HG03039 (cell line): ENCODE measurements around the gene MRTFA.
A peak's percentile ranks its signal among the peaks of the same experiment; 100 is the strongest.

Source experiments
- ATAC-seq: cut with Tn5 transposase; IDR thresholded peaks from one replicate; pipeline ENCODE4 v1.9.1; 2021; ENCODE audit warnings: mild to moderate bottlenecking, moderate library complexity; ENCODE audit not compliant: unreplicated experiment

The MRTFA gene

GRCh38 chr22:40473703-40474102, 162.8 kb downstream of the MRTFA start:
- no peak for ATAC-seq

- no peak for ATAC-seq
Measured at GRCh38 chr22:40472579-40472978, 163.9 kb downstream of the MRTFA start.

- ATAC-seq = no peak
Measured at GRCh38 chr22:40472051-40472450, 164.5 kb downstream of the MRTFA start.

GRCh38 chr22:40469181-40469580, 167.3 kb downstream of the MRTFA start:
- ATAC-seq = no peak

- no peak for ATAC-seq
Measured at GRCh38 chr22:40468616-40469015, 167.9 kb downstream of the MRTFA start.

GRCh38 chr22:40466976-40467375, 169.5 kb downstream of the MRTFA start:
- no peak for ATAC-seq

- ATAC-seq = no peak
Measured at GRCh38 chr22:40463683-40464082, 172.8 kb downstream of the MRTFA start.

GRCh38 chr22:40463017-40463631, 173.4 kb downstream of the MRTFA start:
- no peak for ATAC-seq

- no peak for ATAC-seq
Measured at GRCh38 chr22:40462195-40462984, 174.1 kb downstream of the MRTFA start.

GRCh38 chr22:40453671-40454070, 182.8 kb downstream of the MRTFA start:
- ATAC-seq = no peak

- ATAC-seq = no peak
Measured at GRCh38 chr22:40452730-40453487, 183.6 kb downstream of the MRTFA start.

GRCh38 chr22:40451210-40451609, 185.3 kb downstream of the MRTFA start:
- no peak for ATAC-seq

GRCh38 chr22:40450616-40451015, 185.9 kb downstream of the MRTFA start:
- ATAC-seq = no peak

GRCh38 chr22:40449676-40450035, 186.9 kb downstream of the MRTFA start:
- no peak for ATAC-seq

- no peak for ATAC-seq
Measured at GRCh38 chr22:40446203-40446602, 190.3 kb downstream of the MRTFA start.

- no peak for ATAC-seq
Measured at GRCh38 chr22:40444178-40444831, 192.2 kb downstream of the MRTFA start.

- ATAC-seq = no peak
Measured at GRCh38 chr22:40443732-40444131, 192.8 kb downstream of the MRTFA start.

- no peak for ATAC-seq
Measured at GRCh38 chr22:40441761-40442390, 194.6 kb downstream of the MRTFA start.

GRCh38 chr22:40436505-40437431, 199.8 kb downstream of the MRTFA start:
- peak; percentile 49 for ATAC-seq

GRCh38 chr22:40434745-40435144, 201.8 kb downstream of the MRTFA start:
- no peak for ATAC-seq
